ENCODE results near the gene CUX1. TPM values are rescaled to one million over a fixed set of nuclear protein-coding genes. Genes with fewer than 3 reads are reported as not detected.
"Not testable (repeated sequence)": the region's sequence is repeated elsewhere in the genome, so short reads cannot be mapped to it uniquely, and the experiment has no call there.

The CUX1 gene
- total RNA-seq, 4 donors from 2014 or later, result 56.9 to 124 (median 93.2) TPM

- in situ Hi-C loops (cut with MboI; ENCODE audit: low pct_ligation_motif_present in 1 of 4, low pct_unique_long_range_greater_than_20kb in 1 of 4, low sequenced_read_pairs in 3 of 4), result no loop called here
- WGBS, 2 donors (ENCODE audit: low coverage in 1 of 2), result 97% methylated on average over 6 of the region's 6 CpGs; no CpG with 5 or more reads in 1 of the 2 donors
- TF ChIP-seq POLR2AphosphoS5 (IDR thresholded peaks at IDR 0.05), result no peak
- TF ChIP-seq EP300 (IDR thresholded peaks at IDR 0.05; ENCODE audit: low read depth), result no peak
- no peak for TF ChIP-seq CTCF (IDR thresholded peaks at IDR 0.05)
- no peak for TF ChIP-seq POLR2A (IDR thresholded peaks at IDR 0.05)
These were observed 110.0 kb downstream of the CUX1 start for GRCh38 chr7:101927389-101927788.

GRCh38 chr7:101927802-101928201, 110.4 kb downstream of the CUX1 start:
- Histone ChIP-seq H3K4me3 (no peak overlapping the region), H3K9me3 (no peaks in the 10 kb centered on the region), H3K4me1 (peaks cover 0 to 9% (median 3%) of the 10 kb centered on the region in 4 donors), H3K27ac (peak overlapping the region in 1 of 4 donors; percentile 8), H3K27me3 (no peaks in the 10 kb centered on the region), H3K36me3 (no peaks in the 10 kb centered on the region)
- TF ChIP-seq POLR2A (IDR thresholded peaks at IDR 0.05) (no peak), POLR2AphosphoS5 (IDR thresholded peaks at IDR 0.05) (no peak), EP300 (IDR thresholded peaks at IDR 0.05; ENCODE audit: low read depth) (no peak), CTCF (IDR thresholded peaks at IDR 0.05) (no peak)
- in situ Hi-C loops (cut with MboI; ENCODE audit: low pct_ligation_motif_present in 1 of 4, low pct_unique_long_range_greater_than_20kb in 1 of 4, low sequenced_read_pairs in 3 of 4), result no loop called here
- WGBS, 2 donors (ENCODE audit: low coverage in 1 of 2), result 76 to 79% methylated on average over 3 to 16 of the region's 16 CpGs
- DNase-seq, result no peak
- intact Hi-C loops (cut with DNase I; ENCODE audit: low total_unique reads), result no loop called here

More at GRCh38 chr7:101927389-101927788, 110.0 kb downstream of the CUX1 start:
- intact Hi-C loops (cut with DNase I; ENCODE audit: low total_unique reads), result no loop called here
- H3K4me1 ChIP-seq, result peaks cover 0 to 10% (median 3%) of the 10 kb centered on the region in 4 donors
- no peak for DNase-seq
- no peaks in the 10 kb centered on the region for H3K36me3 ChIP-seq
- no peaks in the 10 kb centered on the region for H3K27me3 ChIP-seq
- H3K4me3 ChIP-seq, result no peak overlapping the region
- H3K9me3 ChIP-seq, result no peaks in the 10 kb centered on the region
- H3K27ac ChIP-seq, result peak overlapping the region in 1 of 4 donors; percentile 8

- no peak overlapping the region for H3K4me3 ChIP-seq
- no peak for DNase-seq
- H3K4me1 ChIP-seq, result peaks cover 0 to 11% (median 6%) of the 10 kb centered on the region in 4 donors
- 91 to 100% methylated on average over 3 to 4 of the region's 4 CpGs for WGBS, 2 donors (ENCODE audit: low coverage in 1 of 2)
- TF ChIP-seq POLR2A (IDR thresholded peaks at IDR 0.05) (no peak), POLR2AphosphoS5 (IDR thresholded peaks at IDR 0.05) (no peak), CTCF (IDR thresholded peaks at IDR 0.05) (no peak), EP300 (IDR thresholded peaks at IDR 0.05; ENCODE audit: low read depth) (no peak)
- in situ Hi-C loops (cut with MboI; ENCODE audit: low pct_ligation_motif_present in 1 of 4, low pct_unique_long_range_greater_than_20kb in 1 of 4, low sequenced_read_pairs in 3 of 4) (no loop called here), intact Hi-C loops (cut with DNase I; ENCODE audit: low total_unique reads) (no loop called here)
- H3K9me3 ChIP-seq, result no peaks in the 10 kb centered on the region
- no peaks in the 10 kb centered on the region for H3K27me3 ChIP-seq
- H3K27ac ChIP-seq, result peak overlapping the region in 3 of 4 donors; percentile 50 to 51 (median 51)
- no peaks in the 10 kb centered on the region for H3K36me3 ChIP-seq
These were observed 111.8 kb downstream of the CUX1 start for GRCh38 chr7:101929256-101929655.

GRCh38 chr7:101929911-101930310, 112.5 kb downstream of the CUX1 start:
- peak overlapping the region in 3 of 4 donors; percentile 26 to 51 (median 51) for H3K27ac ChIP-seq
- WGBS, 2 donors (ENCODE audit: low coverage in 1 of 2), result 97 to 98% methylated on average over 6 of the region's 6 CpGs
- H3K27me3 ChIP-seq, result not testable (repeated sequence)

GRCh38 chr7:101932083-101932482, 114.7 kb downstream of the CUX1 start:
- DNase-seq, result no peak
- in situ Hi-C loops (cut with MboI; ENCODE audit: low pct_ligation_motif_present in 1 of 4, low pct_unique_long_range_greater_than_20kb in 1 of 4, low sequenced_read_pairs in 3 of 4) (no loop called here), intact Hi-C loops (cut with DNase I; ENCODE audit: low total_unique reads) (loop anchor here (10.0 kb wide), 1 partner anchor 117 kb away; the partner anchor contains the start of gene CUX1)
- Histone ChIP-seq H3K27me3 (no peaks in the 10 kb centered on the region), H3K27ac (peak overlapping the region in 1 of 4 donors; percentile 20), H3K4me1 (peaks cover 20 to 40% (median 32%) of the 10 kb centered on the region in 4 donors), H3K9me3 (no peaks in the 10 kb centered on the region), H3K4me3 (no peak overlapping the region), H3K36me3 (no peaks in the 10 kb centered on the region)
- 90 to 94% methylated on average over 13 to 14 of the region's 14 CpGs for WGBS, 2 donors (ENCODE audit: low coverage in 1 of 2)
- TF ChIP-seq CTCF (IDR thresholded peaks at IDR 0.05), result no peak
- no peak for TF ChIP-seq POLR2A (IDR thresholded peaks at IDR 0.05)
- no peak for TF ChIP-seq EP300 (IDR thresholded peaks at IDR 0.05; ENCODE audit: low read depth)
- TF ChIP-seq POLR2AphosphoS5 (IDR thresholded peaks at IDR 0.05), result no peak

More at GRCh38 chr7:101929911-101930310, 112.5 kb downstream of the CUX1 start:
- H3K4me1 ChIP-seq, result peaks cover 1 to 18% (median 10%) of the 10 kb centered on the region in 4 donors
- intact Hi-C loops (cut with DNase I; ENCODE audit: low total_unique reads), result loop anchor here (10.0 kb wide), 1 partner anchor 115 kb away; the partner anchor contains the start of gene CUX1
- H3K9me3 ChIP-seq; DNase-seq; in situ Hi-C loops (cut with MboI; ENCODE audit: low pct_ligation_motif_present in 1 of 4, low pct_unique_long_range_greater_than_20kb in 1 of 4, low sequenced_read_pairs in 3 of 4); H3K36me3 ChIP-seq; H3K4me3 ChIP-seq: not testable (repeated sequence)
